Stimulated activated CD8-positive, alpha-beta memory T cell treated with anti-CD3 and anti-CD28 coated beads, Interleukin-4, amount 100 ng/mL, for 48 hours (primary cell): ENCODE data around the gene ZDHHC14.
"Not testable (repeated sequence)": the region's sequence is repeated elsewhere in the genome, so short reads cannot be mapped to it uniquely, and the experiment has no call there.

ENCODE experiments used
- DNase-seq: peaks from one replicate; pipeline ENCODE4 v3.0.0-alpha.2; 2020

Gene ZDHHC14

GRCh38 chr6:157447735-157448134 lies 66.7 kb downstream of the ZDHHC14 start:
- no peak for DNase-seq

- DNase-seq: no peak
Measured at GRCh38 chr6:157449610-157450009, 68.6 kb downstream of the ZDHHC14 start.

GRCh38 chr6:157450931-157451742 lies 70.1 kb downstream of the ZDHHC14 start:
- DNase-seq: no peak

- DNase-seq: no peak
Measured at GRCh38 chr6:157452096-157452495, 71.1 kb downstream of the ZDHHC14 start.

GRCh38 chr6:157453131-157453530 lies 72.1 kb downstream of the ZDHHC14 start:
- no peak for DNase-seq

- DNase-seq: no peak
Measured at GRCh38 chr6:157453978-157454377, 73.0 kb downstream of the ZDHHC14 start.

- no peak for DNase-seq
Measured at GRCh38 chr6:157454762-157455714, 74.0 kb downstream of the ZDHHC14 start.

GRCh38 chr6:157455731-157456523 lies 74.9 kb downstream of the ZDHHC14 start:
- no peak for DNase-seq

GRCh38 chr6:157456524-157456829 lies 75.5 kb downstream of the ZDHHC14 start:
- no peak for DNase-seq

- no peak for DNase-seq
Measured at GRCh38 chr6:157457787-157458186, 76.8 kb downstream of the ZDHHC14 start.

GRCh38 chr6:157459327-157459726 lies 78.3 kb downstream of the ZDHHC14 start:
- DNase-seq: peak; percentile 60

- no peak for DNase-seq
Measured at GRCh38 chr6:157460182-157460999, 79.4 kb downstream of the ZDHHC14 start.

- DNase-seq: peak; percentile 81
Measured at GRCh38 chr6:157461000-157461915, 80.3 kb downstream of the ZDHHC14 start.

GRCh38 chr6:157462956-157463742 lies 82.2 kb downstream of the ZDHHC14 start:
- DNase-seq: no peak

- not testable (repeated sequence) for DNase-seq
Measured at GRCh38 chr6:157463743-157464135, 82.7 kb downstream of the ZDHHC14 start.

GRCh38 chr6:157464653-157465535 lies 83.9 kb downstream of the ZDHHC14 start:
- no peak for DNase-seq

GRCh38 chr6:157466342-157466648 lies 85.3 kb downstream of the ZDHHC14 start:
- DNase-seq: no peak

GRCh38 chr6:157467339-157467738 lies 86.3 kb downstream of the ZDHHC14 start:
- DNase-seq: not testable (repeated sequence)

- no peak for DNase-seq
Measured at GRCh38 chr6:157468054-157468453, 87.1 kb downstream of the ZDHHC14 start.
